Duodenal mucosa (tissue), 2 donors: Measurements from ENCODE around the gene GREB1.

ENCODE experiments used
- H3K27ac ChIP-seq: one replicate; pipeline ENCODE4 v1.7.0; 2013; ENCODE audit warnings: low read depth, low read length
- H3K27me3 ChIP-seq, 2 donors: one replicate each; pipeline ENCODE4 v1.7.0; 2013; ENCODE audit warnings: low read length in 2 of 2, control low read depth in 1 of 2; ENCODE audit not compliant: insufficient read depth in 2 of 2, control insufficient read depth in 1 of 2
- H3K36me3 ChIP-seq, 2 donors: one replicate each; pipeline ENCODE4 v1.7.0; 2013; ENCODE audit warnings: low read length in 2 of 2, control low read depth in 1 of 2; ENCODE audit not compliant: insufficient read depth in 2 of 2, control insufficient read depth in 1 of 2
- H3K4me1 ChIP-seq, 2 donors: one replicate each; pipeline ENCODE4 v1.7.0; 2013; ENCODE audit warnings: low read length in 2 of 2, control low read depth in 1 of 2; ENCODE audit not compliant: insufficient read depth in 2 of 2, control insufficient read depth in 1 of 2
- H3K4me3 ChIP-seq, 2 donors: one replicate each; pipeline ENCODE4 v1.7.0; 2013; ENCODE audit warnings: low read length in 2 of 2, low read depth in 1 of 2
- H3K9ac ChIP-seq, 2 donors: one replicate each; pipeline ENCODE4 v1.7.0; 2013; ENCODE audit warnings: low read length in 2 of 2, low read depth in 1 of 2
- H3K9me3 ChIP-seq, 2 donors: one replicate each; pipeline ENCODE4 v1.7.0; 2013; ENCODE audit warnings: low read length in 2 of 2, control low read depth in 1 of 2; ENCODE audit not compliant: control insufficient read depth in 1 of 2

Gene GREB1

DNA sequence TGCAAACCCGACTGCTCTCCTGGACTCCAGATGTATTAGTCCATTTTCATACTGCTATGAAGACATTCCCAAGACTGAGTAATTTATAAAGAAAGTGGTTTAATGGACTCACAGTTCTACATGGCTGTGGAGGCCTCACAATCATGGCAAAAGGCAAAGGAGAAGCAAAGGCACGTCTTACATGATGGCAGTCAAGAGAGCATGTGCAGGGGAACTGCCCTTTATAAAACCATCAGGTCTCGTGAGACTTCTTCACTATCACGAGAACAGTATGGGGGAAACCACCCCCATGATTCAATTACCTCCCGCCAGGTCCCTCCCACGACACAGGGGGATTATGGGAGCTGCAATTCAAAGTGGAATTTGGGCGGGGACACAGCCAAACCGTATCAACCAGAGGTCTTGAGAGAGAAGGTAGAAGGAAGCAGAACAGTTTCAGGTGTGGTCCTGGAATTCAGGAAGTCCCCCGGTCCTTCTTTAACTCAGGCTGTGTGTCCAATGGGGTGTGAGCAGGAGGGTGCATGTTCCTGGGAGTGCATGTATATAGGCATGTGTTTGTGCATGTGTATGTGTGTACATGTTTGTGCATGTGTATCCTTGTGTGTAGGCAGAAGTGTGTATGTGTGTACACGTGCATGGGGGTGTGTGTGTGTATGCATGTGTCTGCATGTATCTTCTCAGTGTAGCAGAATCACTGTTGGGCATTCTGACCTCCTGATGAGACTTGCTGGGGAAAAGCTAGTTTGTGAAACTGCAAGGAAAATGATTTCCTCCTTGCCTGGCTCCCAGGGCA, 46.2 kb downstream of the GREB1 start:
- Histone ChIP-seq H3K9me3 (no peaks in the 10 kb centered on the region), H3K9ac (no peak overlapping the region), H3K36me3 (no peaks in the 10 kb centered on the region), H3K27ac (no peak overlapping the region), H3K27me3 (peaks cover 0 to 4% of the 10 kb centered on the region in 2 donors), H3K4me1 (no peaks in the 10 kb centered on the region), H3K4me3 (no peak overlapping the region)

DNA sequence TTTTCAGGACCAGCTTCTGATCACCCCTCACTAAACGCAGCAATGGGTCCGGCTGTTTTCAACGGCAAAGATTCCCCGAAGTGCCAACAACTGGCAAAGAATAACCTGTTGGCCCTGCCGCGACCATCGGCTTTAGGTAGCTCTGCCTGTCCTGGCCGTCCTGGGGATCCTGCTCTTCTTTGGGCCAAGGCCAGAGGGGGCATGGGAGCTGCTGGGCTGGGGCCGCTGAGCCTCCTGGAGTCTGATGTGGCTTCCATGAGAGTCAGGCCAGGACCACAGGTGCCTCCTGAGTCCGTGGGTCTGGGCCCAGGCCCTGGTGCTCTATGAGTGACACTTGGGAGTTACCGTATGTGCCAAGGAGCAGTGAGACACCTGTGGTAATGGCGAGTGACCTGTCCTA, 46.9 kb downstream of the GREB1 start:
- no peak overlapping the region for H3K4me3 ChIP-seq
- H3K9me3 ChIP-seq = no peaks in the 10 kb centered on the region
- no peak overlapping the region for H3K9ac ChIP-seq
- no peak overlapping the region for H3K27ac ChIP-seq
- H3K4me1 ChIP-seq = no peaks in the 10 kb centered on the region
- no peaks in the 10 kb centered on the region for H3K36me3 ChIP-seq
- peaks cover 0 to 4% of the 10 kb centered on the region in 2 donors for H3K27me3 ChIP-seq

DNA sequence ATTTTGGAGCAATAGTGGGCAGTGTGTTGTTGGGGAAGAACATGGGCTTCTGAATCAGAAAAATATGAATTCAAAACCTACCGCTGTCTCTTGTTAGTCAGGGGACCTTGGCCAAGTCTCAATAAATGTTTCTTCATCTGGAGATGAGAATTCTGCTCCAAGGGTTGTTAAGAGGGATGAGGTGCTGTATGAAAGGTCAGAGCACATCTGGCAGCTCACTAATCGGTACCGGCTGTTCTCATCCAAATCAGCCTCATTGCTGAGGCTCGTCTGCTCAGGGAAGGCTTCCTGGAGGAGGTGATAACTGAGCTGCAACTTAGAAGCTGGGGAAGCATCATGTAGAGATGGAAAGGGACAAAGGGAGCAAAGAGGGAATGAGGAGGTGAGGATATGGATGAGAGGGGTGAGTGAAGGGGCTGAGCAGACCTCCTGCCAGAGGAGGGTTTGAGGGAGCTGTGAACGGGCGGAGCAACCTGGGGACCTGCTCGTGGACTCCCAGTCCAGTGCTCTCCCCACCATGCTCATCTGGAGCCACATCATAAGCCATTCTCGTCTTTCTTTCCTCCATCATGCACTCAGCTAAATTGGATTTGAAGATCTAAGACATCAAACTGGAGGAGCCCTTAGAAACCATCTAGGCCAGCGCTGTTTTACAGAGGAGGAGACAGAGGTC, 47.4 kb downstream of the GREB1 start:
- Histone ChIP-seq H3K9me3 (no peaks in the 10 kb centered on the region), H3K4me1 (no peaks in the 10 kb centered on the region), H3K4me3 (no peak overlapping the region), H3K27ac (no peak overlapping the region), H3K36me3 (no peaks in the 10 kb centered on the region), H3K9ac (no peak overlapping the region), H3K27me3 (peaks cover 0 to 4% of the 10 kb centered on the region in 2 donors)

DNA sequence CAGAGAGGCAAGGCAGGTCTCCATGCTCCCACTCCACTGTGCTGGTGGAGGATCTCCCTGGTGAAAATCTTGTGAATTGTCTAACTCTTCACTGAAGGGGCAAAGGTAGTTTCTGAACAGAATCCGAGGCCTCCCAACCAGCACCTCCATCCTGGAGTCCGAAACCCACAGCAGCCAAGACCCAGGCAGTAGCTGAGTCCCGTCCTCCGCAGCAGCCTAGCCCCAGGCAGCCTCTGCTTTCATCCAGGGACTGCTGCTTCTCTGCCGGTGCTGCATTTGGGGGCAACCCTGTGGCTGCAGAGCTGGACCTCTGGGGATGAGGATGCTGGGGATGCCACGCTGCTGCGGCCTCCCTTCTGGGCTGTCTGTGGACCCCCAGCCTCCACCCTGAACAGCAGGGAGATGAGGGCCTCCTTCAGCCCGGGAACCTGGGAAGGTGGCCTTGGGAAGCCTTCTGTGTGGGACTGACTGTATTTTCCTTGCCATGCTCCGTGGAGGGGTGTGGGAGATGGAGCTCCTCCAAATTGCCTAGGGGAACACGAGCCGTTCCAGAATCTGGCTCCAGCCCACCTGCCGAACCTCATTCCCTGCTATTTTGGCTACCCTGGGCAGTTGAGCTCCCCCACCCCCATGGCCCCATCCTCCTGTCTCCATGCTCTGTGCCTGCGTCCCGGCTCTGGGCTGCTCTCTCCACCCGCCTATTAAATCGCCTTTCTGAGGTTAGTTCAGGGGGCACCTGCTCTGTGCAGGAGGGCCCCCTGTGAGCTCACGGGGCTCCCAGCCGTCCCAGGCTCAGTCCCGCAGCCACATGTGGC, 48.2 kb downstream of the GREB1 start:
- no peaks in the 10 kb centered on the region for H3K4me1 ChIP-seq
- H3K27ac ChIP-seq = no peak overlapping the region
- H3K27me3 ChIP-seq = peaks cover 0 to 4% of the 10 kb centered on the region in 2 donors
- no peaks in the 10 kb centered on the region for H3K36me3 ChIP-seq
- no peaks in the 10 kb centered on the region for H3K9me3 ChIP-seq
- no peak overlapping the region for H3K9ac ChIP-seq
- H3K4me3 ChIP-seq = no peak overlapping the region

DNA sequence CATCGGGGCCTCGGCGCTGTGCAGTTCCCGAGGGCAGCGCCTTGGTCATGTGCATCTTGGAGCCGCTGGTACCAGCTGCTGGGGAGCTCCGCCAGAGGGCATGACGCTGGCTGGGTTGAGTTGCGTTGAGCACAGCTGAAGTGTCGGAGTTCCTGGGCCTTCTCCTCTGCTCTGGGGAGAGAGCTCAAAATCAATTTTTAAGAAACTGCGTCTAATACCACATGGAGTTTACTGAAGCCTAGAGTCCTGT, 48.7 kb downstream of the GREB1 start:
- H3K27me3 ChIP-seq = peaks cover 0 to 4% of the 10 kb centered on the region in 2 donors
- no peaks in the 10 kb centered on the region for H3K9me3 ChIP-seq
- H3K9ac ChIP-seq = no peak overlapping the region
- no peak overlapping the region for H3K27ac ChIP-seq
- H3K36me3 ChIP-seq = no peaks in the 10 kb centered on the region
- no peaks in the 10 kb centered on the region for H3K4me1 ChIP-seq
- H3K4me3 ChIP-seq = no peak overlapping the region

DNA sequence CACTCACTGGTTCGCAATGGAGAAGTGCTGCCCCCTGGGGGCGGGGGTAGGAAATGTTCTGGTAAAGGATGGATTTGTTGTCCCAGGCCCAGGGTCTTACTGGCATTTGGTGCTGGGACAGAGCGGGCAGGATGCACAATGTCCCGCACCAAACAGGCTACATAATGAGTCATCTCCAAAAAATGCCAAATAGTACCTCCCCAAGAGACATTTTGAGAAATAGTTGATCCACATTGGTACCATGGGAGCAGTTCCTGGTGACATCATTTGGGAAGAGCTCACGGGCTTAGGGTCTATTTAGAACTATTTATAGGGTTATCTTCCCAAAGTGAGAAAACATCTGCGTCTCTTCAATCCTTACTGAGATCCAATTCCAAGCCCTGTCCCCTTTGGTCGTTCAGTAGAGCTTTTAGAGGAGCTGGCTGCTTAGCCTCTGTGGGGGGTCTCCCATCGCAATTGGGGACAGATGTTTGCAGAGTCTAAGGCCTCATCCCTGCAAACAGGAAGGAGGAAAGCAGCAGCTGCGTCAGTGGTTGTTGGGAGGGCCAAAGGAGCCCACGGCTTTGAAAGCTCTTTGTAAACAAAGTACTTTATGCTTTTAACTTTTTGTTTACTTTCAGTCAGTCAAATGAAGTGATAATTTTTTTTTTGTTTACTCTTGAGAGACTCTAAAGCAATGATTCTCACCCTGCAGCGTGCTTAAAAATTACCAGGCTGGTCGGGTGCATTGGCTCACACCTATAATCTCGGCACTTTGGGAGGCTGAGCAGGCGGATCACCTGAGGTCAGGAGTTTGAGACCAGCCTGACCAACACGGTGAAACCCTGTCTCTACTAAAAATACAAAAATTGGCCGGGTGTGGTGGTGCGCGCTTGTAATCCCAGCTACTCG, 49.3 kb downstream of the GREB1 start:
- peaks cover 0 to 4% of the 10 kb centered on the region in 2 donors for H3K27me3 ChIP-seq
- H3K4me3 ChIP-seq = no peak overlapping the region
- no peaks in the 10 kb centered on the region for H3K4me1 ChIP-seq
- no peak overlapping the region for H3K9ac ChIP-seq
- no peak overlapping the region for H3K27ac ChIP-seq
- no peaks in the 10 kb centered on the region for H3K9me3 ChIP-seq
- H3K36me3 ChIP-seq = no peaks in the 10 kb centered on the region

DNA sequence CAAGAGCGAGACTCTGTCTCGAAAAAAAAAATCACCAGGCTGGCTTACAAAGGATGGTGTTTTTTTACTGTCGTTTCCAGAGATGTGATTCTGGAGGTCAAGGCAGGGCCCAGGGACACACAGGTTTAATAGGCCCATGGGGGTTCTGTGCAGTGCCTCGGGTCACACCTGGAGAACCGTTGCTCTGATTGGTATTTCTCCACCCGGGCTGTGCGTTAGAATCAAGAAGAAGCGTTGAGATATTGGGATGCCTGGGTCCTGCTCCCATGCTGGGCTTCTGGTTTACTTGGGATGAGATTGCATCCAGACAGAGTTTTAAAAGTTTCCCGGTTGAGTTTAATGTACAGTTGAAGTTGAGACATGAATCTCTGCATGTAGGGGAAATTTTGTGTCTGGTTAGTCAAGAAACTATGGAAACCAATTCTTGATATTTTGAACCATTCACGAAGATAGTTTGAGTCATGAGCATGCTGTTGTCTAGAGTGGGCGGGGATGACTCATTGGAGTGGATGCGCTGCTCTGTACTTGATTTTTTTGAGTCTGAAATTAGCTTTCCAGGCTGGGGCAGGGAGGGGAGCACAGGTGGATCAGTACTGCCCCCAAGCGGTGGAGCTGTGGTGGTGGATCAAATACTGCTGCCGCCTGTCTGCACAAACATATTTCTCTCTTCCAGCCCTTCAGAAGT, 50.1 kb downstream of the GREB1 start:
- Histone ChIP-seq H3K27me3 (no peaks in the 10 kb centered on the region), H3K4me3 (no peak overlapping the region), H3K4me1 (no peaks in the 10 kb centered on the region), H3K9ac (no peak overlapping the region), H3K36me3 (no peaks in the 10 kb centered on the region), H3K9me3 (no peaks in the 10 kb centered on the region), H3K27ac (no peak overlapping the region)

DNA sequence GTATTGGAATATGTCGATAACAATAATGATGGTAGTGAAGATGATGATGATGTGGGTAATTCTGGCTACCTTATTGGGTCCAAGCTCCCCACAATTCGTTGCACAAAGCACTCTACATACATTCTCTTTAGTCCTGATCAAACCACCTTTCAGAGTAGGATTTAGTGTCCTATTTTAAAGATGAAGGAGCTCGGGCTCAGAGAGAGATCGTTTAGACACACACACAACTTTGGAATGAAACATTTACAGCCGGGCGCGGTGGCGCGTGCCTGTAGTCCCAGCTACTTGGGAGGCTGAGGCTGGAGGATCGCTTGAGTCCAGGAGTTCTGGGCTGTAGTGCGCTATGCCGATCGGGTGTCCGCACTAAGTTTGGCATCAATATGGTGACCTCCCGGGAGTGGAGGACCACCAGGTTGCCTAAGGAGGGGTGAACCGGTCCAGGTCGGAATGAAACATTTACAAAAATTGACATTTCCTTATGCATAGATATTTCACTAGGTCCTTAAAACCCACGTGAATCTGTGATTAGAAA, 50.7 kb downstream of the GREB1 start:
- Histone ChIP-seq H3K27me3 (no peaks in the 10 kb centered on the region), H3K36me3 (no peaks in the 10 kb centered on the region), H3K9ac (no peak overlapping the region), H3K9me3 (no peaks in the 10 kb centered on the region), H3K27ac (no peak overlapping the region), H3K4me3 (no peak overlapping the region), H3K4me1 (no peaks in the 10 kb centered on the region)

DNA sequence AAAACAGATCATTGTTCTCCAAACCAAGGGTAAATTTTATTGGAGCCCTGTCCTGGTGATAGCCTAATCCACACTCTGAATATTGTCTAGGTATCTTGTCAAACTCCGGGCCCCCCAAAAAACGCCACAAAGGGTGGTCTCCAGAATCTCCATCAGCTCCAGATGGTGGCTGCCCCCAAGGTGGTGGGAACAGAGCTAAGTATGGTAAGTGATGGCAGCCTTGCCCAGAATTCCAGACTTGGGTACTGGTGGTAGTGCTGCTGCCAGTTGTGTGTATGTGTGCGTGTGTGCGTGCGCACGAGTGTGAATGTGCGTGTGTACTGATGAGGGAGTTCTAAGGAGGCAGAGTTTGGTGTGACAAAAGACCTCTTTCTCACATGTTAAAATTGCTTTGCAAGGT, 51.2 kb downstream of the GREB1 start:
- Histone ChIP-seq H3K9me3 (no peaks in the 10 kb centered on the region), H3K27ac (no peak overlapping the region), H3K4me1 (no peaks in the 10 kb centered on the region), H3K4me3 (no peak overlapping the region), H3K36me3 (no peaks in the 10 kb centered on the region), H3K9ac (no peak overlapping the region), H3K27me3 (no peaks in the 10 kb centered on the region)
